NCI-H446 treated with DMSO at 0.1 percent for 48 hours (cell line): ENCODE measurements around the gene OBSL1.

ENCODE experiments used
- DNase-seq: peaks from one replicate; lab custom pipeline; 2025; lab: John Stamatoyannopoulos, UW

OBSL1 gene

DNA sequence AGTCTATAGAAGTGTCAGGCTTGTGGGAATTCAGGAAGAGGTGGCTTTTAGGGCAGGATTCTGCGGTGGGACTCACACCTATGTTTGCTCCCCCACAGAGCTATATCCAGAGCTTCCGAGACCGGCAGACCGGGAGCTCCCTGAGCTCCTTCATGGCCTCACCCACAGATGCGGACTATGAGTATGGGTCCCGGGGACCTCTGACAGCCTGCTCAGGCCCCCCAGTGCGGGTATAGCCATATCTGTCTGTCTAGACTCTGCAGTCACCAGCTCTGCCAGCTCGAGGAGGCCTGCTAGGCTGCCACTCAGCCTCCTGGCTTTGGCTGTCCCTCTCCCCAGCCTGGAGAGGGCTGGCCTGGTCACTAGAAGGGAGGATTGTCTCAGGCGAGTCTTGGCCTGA lies 21.7 kb downstream of the OBSL1 start:
- no peak for DNase-seq

DNA sequence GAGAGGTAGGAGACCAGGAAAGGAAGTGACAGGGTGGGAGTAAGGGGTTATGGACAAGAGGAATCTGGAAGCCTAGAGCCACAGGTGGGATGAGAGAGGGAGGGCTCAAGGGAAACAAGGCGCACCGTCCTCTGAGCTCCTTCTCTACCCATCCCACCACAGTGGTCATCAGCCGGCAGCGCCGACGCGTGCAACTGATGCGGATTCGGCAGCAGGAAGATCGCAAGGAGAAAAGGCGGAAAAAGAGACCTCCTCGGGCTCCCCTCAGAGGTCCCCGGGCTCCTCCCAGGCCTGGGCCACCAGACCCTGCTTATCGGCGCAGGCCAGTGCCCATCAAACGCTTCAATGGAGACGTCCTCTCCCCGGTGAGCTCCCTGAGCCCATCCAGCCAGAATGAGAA lies 22.3 kb downstream of the OBSL1 start:
- no peak for DNase-seq

DNA sequence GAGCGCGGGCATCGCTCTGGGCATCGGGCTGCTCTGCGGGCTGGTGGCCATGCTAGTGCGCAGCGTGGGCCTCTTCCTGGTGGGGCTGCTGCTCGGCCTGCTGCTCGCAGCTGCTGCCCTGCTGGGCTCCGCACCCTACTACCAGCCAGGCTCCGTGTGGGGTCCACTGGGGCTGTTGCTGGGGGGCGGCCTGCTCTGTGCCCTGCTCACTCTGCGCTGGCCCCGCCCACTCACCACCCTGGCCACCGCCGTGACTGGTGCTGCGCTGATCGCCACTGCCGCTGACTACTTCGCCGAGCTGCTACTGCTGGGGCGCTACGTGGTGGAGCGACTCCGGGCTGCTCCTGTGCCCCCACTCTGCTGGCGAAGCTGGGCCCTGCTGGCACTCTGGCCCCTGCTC lies 23.7 kb downstream of the OBSL1 start:
- no peak for DNase-seq

DNA sequence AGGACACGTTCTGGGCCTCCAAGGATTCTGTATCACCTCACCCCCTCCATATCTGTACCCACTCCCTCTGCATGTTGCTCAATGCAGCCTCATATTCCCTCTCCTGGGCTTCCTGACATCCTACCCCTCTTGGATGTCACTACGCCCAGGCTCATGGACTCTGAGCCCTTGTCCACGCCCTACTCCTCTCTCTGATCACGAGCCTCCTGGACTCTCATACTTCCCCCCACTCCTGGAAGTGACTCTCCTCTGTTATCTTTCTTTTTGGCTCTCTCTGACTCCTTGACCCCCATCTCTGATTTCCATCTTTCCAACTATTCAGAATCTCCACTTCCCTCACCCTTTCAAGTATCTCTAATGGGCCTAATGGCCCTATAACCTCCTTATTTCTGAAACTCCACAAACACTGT lies 25.4 kb downstream of the OBSL1 start:
- DNase-seq = no peak

DNA sequence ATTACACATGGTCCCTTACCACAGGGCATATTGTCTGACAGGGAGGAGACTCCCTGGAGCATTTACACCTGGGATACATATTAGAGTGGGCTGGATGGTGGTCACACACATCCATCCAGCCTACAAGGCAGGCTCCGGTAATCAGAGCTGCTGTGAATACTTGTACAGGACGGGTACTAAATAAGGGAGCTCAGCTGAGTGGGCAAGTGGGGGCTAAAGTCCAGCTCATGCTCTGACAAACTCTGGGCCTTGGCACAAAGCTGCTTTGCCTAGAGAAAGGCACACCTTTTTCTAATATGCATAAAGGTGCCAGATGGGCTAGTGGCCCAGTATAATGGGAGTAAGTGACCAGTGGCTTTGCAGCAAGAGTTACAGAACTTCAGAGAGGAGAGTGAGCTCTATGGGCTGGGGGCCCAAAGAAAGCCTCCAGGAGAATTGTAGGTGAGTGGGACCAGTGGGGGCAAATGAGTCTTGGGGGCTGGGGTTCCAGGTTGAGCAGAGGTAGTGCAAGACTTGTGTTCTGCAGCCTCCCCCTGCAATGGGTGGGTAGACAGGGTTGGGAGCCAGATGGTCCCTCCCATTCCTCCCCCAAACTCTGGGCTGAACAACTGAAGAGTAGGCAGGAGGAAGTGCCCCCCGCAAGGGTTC lies 25.9 kb downstream of the OBSL1 start:
- DNase-seq = no peak

DNA sequence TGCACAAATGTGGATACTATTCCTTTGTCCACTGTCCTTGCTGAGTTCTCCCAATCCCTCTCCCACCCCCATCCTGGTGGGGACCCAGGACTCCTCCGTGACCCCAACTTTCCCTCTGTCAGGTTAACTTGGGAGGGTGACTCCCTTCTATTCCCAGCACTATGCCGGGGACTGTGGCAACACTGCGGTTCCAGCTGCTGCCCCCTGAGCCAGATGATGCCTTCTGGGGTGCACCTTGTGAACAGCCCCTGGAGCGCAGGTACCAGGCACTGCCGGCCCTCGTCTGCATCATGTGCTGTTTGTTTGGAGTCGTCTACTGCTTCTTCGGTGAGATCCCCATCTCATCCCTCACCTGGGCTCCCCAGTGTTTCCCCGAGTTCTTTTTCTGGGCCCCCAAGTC lies 26.8 kb downstream of the OBSL1 start:
- no peak for DNase-seq

DNA sequence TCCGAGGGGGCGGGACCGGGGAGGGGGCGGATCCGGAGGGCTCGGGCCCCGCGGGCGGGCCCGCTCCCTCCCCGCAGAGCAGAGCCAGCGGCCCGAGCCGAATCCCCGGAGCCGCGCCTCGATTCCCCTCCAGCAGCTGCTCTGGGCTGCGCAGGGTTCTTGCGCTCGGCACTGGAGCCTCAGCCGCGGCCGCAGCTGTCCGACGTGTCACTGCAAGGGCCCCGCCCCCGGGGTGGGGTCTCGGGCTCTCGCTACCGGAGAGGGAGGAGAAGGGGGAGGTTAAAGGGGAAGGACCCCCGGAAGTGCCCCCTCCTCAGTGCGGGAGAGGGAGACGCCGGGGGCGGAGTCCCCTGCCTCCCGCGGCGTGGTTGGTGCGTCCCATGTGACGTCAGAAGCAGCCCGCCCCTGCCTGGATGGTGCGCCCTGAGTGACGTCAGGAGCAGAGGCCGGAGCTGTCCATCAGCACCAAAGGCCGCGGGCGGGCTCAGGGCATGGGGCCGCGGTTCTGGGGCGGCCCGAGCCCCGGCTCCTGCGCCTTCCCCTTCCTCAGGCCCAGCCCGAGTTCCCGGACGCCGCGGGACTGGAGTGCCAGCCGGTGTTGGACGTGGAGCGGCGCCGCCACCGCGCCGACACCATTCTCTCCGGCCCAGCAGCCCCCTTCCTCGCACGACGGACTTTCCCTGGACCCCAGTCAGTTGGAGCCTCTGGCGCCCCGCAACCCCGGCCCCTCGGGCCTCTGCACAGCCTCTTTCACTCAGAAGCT lies 27.6 kb downstream of the OBSL1 start, which contains the start of the genes CHPF and TMEM198:
Gene CHPF (minus strand): TSS at position 214 of the 763 bp plus-strand sequence. CDS start 271 bp downstream, outside the sequence.
Gene TMEM198 (plus strand): TSS at position 433 of the 763 bp plus-strand sequence. CDS start 700 bp downstream, outside the sequence.
- DNase-seq = peak; percentile 96

DNA sequence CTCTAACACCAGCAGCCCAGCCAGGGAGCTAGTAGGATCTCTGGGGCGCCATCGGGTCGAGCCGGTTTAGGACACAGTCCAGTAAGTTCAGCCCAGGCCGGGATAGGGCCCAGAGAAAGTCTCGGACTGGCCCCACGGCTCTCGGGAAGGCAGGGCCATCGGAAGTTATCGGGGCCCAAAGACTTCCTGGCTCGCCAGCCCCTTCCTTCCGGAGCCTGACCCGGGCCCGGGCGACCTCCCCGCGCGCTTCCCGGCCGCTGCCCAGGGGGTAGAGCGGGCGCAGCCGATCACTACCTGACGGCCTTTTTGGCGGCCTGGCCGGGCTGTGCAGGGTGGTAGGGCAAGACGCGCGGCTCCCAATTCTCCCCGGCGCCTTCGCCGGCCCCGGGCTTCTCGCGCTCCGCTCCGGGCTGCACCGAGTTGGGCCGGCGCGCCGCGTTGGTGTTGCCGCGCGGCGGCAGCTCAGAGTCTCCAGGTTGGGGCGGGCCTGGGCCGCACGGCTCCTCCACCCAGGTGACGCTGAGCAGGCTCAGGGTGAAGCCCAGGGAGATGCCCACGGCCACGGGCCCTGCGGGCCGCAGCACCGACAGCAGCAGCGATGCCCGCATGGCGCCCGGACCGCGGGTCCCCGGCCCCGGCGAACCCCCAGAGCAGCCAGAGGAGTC lies 28.3 kb downstream of the OBSL1 start:
- no peak for DNase-seq

DNA sequence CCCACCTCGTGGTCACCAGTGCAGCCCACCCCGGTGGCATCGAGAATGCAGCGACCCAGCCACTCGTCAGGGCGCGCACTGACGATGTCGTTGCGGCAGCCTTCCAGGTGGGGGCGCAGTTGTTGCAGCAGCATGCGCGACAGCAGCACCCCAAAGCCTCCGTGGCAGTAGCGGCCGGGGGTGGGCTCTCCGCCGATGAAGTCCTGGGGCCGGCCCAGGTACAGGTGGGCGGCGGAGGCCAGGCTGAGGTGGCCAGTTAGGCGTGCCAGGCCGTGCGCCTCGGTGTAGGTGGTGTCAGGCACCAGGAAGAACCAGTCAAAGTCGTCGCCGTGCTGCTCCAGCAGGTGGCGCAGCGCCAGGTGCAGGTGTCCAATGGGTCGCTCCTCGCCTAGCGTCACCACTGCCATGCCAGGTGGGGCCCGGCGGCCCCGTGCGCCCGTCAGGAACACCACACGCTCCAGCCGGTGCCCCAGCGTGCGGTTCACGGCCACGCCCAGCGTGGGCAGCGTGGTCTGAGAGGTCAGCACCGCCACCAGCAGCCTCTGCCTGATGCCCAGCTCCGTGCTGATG lies 29.6 kb downstream of the OBSL1 start:
- DNase-seq = no peak

DNA sequence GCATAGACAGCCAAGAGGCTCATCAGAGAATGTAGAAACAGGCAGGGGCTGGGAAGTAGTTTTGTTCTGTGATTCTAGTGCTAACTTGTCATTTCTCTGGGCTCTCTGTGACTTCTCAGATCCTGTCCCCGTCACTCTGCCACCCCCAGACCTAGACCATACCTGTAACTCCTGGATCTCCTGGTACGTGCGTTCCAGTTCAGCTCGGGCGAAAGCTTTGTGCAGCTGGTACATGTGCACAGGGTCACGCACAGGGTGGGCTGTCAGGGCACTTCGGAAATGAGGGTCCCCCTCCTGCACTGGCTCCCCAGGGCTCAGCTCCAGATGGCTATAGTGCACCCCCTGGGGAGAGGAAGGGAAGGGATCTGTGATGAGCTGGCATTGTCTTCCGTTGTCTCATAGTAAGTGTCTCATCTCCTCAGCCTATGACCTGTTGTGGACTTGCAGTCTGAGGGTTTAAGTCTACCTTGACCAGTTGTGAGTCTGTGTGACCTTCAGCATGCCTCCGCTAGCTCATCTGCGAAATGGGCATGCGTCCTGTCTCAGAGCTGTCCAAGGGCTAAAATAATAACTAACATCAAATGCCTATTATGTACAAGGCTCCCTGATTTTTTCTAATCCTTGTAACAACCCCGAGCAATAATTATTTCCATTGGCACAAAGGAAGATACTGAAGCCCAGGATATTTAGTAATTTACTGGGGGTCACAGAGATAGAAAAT lies 30.4 kb downstream of the OBSL1 start:
- DNase-seq = no peak

DNA sequence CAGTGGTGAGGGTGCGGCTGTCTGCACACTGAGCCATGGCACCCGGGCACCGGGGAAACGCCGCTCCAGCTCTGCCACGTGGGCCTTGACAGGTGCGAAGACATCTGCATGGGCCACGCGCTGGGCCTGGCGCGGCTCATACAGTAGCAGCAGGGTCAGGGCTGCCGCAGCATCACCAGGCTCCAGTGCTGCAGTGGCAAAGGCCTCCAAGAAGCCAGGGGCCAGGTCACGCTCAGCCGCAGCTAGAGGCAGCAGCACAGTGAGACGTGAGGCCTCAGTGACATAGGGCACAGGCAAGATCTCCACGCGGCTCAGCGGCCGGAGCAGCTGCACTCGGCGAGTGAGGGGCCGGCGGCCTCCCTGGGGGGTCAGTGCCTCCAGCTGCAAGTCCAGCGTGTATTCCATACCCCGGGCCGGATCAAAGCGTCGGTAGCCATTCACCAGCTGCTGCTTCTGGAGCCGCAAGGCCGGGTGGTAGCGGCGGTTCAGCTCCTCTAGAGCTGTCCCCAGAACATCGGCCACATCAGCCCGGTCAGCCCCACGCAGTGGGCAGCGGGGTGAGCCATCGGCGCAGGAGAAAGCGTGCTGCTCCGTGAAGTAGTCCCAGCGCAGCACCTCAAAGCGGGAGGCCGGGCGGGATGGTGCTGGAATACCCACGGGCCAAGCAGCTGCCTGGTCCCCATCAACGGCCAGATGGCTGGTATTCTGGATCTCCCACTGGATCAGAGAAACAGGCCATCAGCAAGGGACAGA lies 31.2 kb downstream of the OBSL1 start:
- no peak for DNase-seq

DNA sequence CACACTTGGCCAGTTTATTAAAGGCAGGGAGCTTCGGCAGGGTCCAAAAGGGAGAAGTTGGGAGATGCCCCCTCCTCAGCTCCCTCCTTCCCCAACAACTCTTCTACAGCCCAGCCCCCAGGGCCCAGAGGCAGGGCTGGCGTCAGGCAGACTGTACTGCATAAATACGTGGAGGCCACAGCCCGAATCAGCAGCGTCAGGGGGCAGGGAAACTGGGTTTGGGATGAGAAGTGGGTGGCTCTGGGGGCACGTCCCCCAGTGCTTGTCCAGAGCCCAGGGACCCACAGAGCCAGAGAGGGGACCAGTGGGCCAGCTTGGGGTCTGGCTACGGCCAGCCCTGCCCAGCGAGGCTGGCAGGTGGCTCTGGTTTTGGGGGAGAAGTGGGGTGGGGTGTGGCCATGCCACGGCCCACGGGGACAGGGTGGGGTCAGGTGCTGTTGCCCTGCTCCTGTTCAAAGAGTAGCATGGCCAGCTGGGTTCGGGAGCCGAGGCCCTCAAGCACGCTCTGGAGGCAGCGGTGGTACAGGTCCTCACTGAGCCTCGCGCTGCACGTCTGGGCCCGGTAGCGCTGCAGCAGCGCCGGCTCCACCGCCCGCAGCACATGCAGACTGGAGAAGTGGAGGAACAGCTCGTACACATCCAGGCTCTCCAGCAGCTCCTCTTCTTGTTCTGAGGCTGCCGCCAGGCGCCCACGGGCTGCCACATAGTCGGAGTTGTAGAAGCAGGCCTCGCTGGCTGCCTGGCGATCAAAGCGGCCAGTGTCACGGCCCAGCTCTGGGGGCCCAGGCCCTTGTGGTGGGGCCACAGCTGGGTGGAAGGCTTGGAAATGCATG lies 32.2 kb downstream of the OBSL1 start:
- DNase-seq = no peak

DNA sequence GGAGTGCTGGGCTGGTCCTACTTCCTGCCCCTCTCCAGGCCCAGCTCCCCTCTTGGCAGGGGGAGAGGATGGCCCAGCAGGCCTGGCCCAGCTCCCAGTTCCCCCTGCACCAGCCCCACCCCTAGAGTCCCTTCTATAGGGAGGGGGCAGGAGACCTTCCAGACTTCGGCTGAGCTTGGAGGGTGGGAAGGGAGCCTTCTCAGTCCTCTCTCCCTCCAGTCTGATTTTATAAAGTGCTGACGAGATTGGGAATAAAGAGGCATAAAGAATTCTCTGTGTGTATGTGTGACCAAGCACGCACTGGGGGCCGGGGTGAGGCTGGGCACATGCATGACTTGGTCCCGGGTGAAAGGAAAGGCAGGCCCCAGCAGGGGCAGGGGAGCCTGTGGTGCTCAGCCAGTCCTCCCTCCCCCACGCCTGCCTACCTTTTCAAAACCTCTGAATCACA lies 32.8 kb downstream of the OBSL1 start:
- peak; percentile 44 for DNase-seq

DNA sequence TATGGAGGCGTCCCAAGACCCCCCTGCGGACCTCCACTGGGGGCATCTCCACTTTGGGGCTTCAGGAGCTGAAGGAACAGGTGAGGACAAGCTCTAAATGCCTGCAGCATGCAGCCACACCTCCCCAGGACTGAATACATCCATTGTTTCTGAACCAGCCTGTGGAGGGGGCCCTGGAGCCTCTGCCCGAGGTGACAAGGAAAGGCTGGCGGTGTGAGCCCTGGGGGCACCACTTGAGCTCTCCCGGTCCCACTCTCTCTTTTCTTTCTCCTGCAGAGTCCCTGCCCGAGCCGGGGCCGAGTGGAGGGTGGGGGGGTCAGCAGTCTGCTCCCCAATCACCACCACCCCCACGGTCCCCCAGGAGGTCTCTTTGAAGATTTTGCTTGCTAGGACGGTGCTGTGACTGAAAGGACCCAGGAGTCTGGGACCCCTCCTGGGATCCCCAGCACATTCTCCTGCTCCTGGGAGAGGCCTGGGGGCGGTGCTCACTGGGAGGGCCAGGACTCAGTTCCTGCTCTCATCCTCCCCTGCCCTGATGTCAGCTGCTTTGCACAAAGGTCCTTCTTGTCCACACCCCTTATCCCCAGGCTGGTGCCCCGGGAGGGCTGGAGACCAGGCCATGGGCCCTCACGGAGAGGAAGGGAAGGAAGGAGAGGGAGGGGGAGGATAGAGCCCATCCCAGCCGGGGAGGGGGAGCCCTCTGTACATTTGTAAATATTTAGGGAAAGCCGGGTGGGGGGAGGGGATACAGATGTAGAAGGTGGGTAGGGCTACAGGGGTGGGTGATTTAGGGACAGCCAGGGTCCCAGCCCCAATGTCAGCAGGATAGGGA lies 33.5 kb downstream of the OBSL1 start:
- no peak for DNase-seq

DNA sequence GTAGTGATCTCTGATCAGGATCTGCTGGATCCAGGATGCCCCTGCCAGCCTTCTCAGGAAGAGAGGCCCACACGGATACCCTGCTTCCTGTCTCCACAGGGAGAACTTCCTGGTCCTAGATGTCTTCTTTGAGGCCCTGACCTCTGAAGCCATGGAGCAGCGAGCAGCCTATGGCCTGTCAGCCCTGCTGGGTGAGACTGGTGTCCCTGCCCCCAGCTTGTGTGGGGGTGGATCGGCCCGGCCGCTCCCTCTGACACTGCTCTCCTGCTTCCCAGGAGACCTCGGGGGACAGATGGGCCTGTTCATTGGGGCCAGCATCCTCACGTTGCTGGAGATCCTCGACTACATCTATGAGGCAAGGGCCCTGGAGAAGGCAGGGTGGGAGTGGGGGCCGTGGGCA lies 34.4 kb downstream of the OBSL1 start:
- DNase-seq = no peak

DNA sequence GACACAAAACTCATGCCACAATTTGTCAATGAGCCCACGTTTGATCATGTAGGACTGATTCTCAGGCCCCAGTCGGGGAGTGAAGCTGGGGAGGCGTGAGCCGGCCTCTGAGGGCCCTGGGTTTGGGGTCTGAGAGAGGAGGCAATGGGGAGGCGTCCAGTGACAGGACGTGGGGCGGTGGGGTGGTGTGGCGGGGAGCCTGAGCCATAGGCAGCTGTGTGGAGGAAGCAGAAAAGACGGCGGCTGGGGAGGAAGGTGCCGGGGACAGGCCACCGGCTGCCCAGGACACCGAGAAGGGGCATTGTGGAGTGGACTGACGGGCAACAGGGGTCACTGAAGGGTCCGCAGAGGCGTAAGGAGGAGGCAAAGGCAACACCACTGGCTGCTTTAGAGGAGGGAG lies 34.9 kb downstream of the OBSL1 start:
- DNase-seq = no peak

DNA sequence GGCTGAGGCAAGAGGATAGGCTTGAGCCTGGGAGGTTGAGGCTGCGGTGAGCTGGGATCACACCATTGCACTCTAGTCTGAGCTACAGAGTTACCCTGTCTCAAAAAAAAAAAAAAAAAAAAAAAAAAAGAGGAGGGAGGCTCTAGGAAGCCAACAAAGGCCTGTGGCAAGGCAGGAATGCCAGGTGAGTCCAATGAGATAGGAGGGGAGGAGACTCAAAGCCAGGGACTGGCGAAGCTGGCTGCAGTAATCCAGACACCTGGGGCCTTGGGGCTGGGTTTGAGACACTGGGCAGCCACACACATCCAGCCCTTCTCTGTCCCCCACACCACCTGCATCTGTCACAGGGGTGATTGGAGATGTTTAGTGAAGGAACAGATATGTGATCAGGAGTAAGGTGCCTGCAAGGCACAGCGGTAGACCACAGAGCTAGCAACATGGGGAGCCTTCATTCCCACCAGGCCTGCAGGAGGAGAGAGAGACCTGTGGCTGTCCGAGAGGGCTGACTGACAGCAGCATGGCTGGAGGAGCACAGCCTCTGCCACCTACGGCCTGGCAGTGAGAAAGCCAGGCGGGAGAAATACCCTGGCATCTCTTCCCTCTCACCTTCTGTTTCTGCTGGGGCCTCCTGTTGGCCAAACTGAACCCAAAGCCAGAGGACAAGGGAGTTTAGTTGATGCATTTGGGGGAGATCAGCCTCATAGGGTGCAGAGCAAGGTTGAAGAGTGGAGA lies 37.2 kb downstream of the OBSL1 start:
- no peak for DNase-seq

DNA sequence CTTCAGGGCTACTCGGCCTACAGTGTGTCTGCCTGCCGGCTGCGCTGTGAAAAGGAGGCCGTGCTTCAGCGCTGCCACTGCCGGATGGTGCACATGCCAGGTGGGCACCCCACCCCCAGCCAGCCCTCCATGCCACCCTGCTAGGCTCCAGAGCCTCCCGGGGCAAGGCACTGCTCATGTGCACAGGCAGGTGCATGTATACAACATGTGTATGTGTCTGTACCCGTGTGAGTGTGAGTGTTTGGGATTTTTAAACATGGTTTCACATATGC lies 39.0 kb downstream of the OBSL1 start:
- DNase-seq = no peak
